HG02852 (cell line): ENCODE measurements around the gene CEP41.
"Not testable (repeated sequence)": the region's sequence is repeated elsewhere in the genome, so short reads cannot be mapped to it uniquely, and the experiment has no call there.

Source experiments
- ATAC-seq: cut with Tn5 transposase; IDR thresholded peaks from one replicate; pipeline ENCODE4 v1.9.1; 2021; ENCODE audit warnings: mild to moderate bottlenecking, moderate library complexity; ENCODE audit not compliant: unreplicated experiment

Gene CEP41

DNA sequence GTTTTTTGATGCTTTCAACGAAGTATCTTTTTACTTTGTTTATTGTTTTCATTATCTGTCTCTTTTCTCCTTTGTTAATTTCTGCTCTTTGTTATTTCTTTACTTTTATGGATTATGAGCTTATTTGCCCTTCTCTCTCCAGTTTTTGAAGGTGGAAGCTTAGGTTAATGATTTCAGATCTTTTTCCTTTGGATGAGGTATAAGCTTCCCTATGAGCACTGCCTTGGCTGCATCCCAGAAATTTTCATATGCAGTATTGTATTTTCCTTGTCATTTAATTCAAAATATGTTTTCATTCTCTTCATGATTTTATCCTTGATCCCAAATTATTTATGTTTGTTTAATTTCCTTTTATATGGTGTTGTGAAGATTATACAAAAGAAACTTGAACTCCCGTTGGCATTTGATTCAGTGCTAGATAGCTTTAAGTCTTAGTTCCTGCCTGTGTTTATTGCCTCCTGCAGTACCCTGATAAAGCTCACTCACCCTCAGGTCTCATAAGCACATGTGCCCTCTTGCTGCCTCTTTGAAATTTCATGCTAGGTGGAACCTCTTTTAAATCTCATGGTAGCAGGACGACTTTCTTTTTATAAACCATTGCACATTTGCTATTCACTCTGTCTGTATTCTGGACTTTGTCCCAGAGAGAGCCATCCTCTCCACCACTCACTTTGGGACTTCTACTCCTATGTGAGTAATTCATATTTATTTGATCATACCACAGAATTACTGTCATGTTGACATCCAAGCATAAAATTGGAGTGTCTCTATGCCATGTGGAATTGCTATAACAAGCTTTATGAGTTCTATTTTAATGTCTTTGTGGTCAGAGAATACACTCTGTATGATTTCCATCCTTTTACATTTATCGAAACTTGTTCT lies 23.0 kb upstream of the CEP41 start:
- ATAC-seq: no peak

DNA sequence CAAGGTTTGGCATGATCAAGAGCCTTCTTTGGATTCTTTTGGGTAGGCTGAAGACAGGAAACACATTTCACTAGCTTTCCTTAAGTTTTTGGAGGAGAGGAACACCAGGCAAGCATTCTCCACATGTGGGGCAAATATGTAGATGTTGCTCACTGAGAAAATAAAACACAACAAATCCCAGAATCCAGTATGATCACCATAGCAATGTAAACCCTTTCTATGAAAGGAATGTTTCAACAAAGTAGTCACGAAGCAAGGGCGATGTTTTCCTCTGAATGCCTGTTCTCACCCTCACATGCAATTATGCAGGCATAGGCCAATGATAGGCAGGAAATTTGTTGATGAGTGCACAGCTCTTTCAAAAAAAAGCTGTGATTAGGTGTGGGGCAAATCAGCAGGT lies 20.5 kb upstream of the CEP41 start:
- no peak for ATAC-seq

DNA sequence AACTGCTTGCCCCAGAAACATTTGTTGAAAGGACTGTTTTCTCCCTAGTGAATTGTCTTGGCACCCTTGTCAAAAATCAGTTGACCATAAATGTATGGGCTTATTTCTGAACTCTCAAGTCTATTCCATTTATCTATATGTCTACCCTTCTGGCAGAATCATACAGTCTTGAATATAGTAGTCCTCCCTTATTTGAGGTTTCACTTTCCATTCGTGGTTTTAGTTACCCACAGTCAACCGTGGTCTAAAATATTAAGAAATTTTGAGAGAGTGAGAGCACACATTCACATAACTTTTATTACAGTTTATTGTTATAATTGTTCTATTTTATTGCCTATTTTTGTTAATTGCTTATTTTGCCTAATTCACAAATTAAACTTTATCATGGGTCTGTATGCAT lies 17.4 kb upstream of the CEP41 start:
- peak; percentile 55 for ATAC-seq

DNA sequence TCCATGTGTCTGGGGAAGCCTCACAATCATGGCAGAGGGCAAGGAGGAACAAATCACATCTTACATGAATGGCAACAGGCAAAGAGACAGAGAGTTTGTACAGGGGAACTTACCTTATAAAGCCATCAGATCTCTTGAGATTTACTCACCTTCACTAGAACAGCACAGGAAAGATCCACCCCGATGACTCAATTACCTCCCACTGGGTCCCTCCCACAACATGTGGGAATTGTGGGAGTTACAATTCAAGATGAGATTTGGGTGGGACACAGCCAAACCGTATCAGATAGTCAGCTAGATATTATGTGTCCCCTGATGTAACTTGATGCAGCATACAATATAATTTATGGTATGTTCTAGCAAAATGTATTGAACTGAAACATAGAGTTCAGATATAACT lies 14.1 kb upstream of the CEP41 start:
- no peak for ATAC-seq

DNA sequence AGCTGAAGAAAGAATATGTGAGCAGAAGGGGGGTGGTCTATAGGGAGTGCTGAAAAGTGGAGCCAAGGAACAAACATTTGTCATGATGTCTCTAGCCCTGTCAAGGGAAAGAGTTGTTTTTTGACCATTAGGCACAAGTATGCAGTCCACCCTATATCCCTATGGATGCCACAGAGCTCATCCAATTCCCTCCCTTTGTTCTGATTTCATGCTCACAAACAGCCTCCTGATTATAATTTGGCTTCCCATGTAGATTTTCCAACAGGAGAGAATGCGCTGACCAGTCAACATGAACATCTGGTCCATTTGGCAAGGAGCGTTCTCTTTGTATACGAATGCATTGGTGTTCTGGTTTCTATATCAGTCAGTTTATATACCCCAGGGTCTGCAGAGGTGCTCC lies 12.1 kb upstream of the CEP41 start:
- ATAC-seq: no peak

DNA sequence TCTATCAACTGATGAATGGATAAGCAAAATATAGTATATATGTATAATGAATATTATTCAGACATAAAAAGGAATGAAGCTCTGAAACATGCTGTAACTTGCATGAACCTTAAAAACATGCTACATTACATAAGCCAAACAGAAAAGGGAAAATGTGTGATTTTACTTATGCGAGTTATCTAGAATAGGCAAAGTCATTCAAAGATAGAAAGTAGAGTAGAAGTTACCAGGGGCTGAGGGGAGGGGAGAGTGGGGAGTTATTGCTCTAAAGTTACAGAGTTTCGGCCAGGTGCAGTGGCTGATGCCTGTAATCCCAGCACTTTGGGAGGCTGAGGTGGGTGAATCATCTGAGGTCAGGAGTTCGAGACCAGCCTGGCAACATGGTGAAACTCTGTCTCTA lies 10.5 kb upstream of the CEP41 start:
- ATAC-seq: not testable (repeated sequence)

DNA sequence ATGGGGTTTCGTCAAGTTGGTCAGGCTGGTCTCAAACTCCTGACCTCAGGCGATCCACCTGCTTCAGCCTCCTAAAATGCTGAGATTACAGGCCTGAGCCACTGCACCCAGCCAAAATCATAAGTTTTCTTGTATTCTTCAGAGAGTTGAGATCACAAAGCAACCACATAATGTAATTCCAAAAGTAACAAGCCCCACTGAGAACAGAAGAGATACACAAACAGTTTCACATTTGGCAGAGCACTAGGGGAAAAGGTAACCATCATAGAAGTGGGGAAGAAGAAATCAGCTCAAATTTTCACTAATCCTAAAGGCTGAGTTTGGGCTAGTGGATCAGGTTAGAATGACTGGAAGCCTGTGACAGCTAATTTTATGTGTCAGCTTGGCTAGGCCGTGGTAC lies 5.4 kb upstream of the CEP41 start:
- no peak for ATAC-seq

DNA sequence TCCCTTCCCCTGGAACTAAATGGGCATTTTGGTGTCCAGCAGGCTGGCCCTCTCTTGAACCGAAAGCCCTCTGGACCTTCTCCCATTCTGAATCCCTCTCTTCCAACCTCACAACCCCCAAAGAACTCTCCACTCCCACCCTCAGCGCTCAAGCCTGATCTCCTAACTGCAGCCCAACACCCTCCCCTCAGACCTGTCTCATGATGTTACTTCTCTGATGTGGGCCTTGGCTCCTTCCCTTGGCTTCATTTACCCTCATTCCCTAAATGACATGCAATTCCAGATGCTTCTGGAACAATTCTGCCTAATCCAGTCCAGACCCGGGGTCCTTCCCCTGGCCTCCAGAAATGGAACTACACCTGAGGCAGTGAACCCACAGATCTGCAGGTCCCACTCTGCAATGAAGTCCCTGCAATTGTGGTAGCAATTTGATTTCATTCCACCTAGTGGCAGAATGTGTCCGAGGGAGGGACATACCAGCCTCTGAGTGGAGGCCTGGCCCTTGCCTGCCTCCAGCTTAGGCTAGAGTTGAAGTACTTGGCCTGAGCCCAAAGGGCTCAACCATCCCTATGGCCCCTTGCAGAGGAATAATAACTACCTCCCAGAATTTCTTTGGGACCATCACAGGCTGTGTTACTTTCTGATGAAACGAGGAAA lies 4.1 kb upstream of the CEP41 start:
- no peak for ATAC-seq

DNA sequence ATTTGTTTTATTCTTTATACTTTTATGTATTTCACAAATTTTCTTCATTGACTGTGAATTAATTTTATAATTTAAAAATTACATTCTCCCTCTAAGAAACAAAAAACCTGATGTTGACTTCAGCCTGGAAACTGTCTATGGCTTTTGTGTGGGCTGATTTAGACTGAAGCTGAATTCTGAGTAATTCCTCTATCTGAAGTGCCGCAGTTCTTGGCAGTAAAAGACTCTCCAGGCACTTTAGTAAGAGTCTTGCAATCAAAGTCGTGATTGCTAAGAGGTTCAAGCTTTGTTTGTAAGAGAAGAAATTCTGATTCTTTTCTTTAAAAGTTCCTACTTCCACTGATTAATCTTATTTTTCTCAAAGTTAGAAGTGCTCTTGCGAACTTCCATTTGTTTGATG lies 3.4 kb upstream of the CEP41 start:
- ATAC-seq: no peak

DNA sequence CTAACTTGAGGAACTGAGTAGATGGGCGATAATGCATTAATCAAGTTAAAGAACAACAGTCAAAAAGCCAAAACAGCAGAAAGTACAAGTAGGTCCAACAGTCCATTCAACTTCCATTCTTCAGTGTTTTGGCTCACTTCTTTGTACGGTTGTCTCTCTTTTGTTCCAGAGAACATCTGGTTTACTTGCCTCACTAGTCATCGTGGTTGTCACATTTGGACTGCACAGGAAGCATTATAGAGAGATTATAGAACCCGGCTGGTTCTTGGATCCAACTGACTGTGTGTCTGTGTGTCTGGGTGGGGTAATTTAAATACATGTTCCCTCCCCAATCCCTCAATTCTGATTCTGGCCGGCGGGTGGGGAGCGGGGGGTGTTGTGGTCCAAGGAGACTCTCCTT lies 1.8 kb upstream of the CEP41 start:
- no peak for ATAC-seq

DNA sequence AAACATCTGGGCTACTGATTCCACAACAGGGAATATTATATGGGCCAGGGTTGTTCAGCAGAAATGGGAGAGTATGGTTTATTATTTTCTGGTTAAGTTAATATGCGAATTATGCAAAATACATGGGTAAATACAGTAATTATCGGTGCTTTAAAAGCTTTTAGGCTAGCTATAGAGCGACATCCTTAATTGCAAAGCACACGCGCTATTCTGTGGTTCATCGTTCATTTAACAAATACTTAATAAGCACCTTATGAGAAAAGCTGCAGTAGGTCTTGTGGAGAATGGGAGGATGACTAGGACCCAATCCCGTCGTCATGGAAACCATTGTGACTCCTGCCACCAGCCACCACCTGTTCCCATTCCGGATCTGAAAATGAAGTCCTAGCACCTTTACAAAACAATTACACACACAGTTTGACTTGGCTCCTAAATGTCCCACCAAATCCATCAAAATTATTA lies 623 bp upstream of the CEP41 start:
- no peak for ATAC-seq

DNA sequence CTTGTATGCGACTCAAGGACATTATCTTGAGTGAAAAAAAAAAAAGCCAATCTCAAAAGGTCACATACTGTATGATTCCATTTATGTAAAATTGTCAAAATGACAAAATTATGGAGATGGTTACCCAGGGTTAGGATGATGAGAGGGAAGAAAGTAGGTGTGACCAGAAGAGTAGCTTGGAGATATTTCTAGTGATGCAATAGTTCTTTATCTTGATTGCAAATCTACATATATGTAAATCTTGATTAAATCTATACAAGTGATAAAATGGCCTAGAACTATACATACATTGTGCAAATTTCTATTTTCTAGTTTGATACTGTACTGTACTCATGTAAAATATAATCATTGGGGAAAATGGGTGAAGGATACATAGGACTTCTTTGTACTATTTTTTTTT lies 4.6 kb downstream of the CEP41 start:
- no peak for ATAC-seq

DNA sequence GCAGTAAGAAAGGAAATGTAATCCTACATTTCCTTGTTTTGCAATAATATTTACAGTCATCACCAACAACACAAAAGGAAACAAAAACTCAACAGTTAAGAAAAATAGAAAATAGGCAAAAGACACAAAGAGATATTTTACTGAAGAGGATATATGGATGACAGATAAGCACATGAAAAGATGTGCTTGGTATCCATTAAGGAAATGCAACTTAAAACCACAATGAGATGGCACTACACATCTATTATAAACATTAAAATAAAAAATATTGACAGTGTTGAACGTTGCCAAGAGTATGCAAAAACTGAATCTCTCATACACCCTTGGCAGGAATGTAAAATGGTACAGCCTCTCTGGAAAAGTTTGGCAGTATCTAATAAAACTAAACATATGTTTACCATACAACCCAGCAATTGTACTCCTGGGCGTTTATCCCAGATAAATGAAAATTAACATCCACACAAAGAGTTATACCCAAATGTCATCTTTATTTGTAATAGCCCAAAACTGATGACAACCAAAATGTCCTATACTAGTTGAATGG lies 5.4 kb downstream of the CEP41 start:
- no peak for ATAC-seq

DNA sequence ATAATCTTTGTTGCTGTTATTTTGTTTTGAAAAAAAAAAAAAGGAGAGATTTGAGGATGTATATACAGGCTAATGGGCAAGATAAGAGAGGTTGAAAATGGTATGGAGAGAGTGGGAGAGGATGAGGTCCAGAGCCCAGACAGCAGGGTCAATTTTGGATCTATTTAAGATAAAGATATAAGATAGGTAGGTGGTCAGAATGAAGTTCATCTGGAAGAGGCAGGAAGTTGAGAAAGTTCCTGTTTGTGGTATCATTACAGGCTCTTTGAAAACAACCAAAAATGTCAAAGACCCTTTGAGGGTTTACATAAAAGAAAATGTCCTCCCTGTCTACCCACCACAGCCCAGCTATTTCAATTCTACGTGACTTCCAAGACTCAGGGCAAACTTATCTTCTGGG lies 7.5 kb downstream of the CEP41 start:
- ATAC-seq: no peak

DNA sequence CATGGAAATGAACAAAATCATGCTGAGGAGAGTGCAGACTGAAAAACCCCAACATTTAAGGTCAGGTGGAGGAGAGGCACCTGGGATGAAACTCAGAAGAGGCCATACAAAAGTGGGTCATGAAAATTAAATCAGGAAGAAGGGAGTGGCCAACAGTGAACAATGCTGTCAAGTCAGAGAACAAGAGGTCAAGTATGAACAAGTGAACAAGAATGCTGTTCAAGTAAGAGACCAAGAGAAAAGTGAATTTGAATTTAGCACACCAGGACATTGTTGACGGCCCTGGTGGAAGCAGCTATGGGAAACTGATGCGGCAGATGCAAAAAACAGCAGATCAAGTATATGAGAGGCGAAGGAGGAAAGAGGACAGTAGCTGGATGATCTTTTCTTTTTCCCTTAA lies 7.9 kb downstream of the CEP41 start:
- ATAC-seq: no peak

DNA sequence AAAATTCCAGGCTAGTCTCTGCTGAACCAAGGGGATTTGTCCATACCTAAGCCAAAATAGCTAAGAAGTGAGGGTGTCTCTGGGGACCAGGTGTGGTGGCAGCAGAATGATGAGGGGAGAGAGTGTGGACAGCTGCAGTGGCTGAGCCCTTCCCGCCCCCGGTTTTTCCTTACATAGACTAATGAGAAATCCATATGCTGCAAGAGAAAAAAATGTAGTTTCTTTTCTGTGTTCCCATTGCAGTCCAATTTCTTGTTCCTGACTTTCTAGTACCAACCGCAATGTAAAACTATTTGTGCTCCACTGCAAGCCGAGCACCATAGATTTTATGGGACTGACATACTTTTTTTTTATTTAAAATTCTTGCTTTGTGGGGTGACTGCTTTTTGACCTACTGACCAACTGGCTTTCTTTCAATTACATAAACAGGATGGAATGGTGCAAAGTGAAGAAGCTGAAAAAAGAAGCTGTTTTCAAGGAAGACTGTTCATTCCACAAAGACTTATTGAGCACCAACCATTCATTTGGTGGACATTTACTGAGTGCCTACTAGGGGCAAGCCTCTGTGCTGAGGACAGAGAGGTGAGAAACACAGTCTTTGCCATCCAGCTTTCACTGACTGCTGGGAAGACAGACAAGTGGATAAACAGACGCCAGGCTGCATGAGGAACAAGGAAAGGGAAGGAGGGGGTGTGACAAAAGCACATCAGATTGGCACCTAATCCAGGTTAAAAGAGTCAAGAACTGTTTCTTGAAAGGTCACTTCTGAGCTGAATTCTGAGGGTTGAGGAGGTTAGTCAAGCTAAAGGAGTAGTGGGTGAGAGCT lies 9.8 kb downstream of the CEP41 start:
- no peak for ATAC-seq

DNA sequence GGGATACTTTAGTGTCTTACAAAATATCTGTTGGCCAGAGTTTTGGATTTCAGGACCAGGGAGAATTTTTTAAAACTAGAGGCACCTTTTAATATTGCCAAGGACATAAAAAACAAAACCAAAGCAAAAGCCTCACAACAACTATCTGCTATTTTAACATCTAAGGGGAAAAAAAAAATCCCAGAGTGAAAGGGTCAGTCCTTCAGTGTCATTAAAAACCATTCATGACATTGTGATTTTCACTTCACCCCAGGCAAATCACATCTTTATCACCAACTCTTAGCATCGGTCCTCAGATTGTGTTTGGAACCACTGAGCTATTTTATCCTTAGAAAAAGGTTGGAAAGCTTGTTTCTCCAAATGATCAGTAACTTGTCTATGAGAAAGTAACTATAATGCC lies 10.7 kb downstream of the CEP41 start:
- ATAC-seq: no peak

DNA sequence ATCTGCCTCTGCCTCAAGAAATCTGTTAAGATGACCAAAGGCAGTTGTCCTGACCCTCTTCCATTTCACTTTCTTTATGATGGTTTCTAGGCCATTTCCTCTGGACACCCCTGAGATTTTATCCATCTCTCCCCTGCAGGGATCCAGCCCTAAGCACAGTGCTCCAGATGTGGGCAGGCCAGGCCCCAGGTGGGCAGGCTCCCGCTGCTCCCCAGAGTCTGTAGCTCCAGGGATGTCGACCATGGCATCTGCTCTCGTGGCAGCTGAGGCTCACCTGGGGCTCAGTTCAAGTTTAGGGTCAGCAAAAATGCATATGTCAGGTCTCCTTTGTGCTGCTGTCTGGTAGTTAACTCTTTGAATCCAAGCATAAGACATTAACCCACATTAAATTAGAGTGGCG lies 11.8 kb downstream of the CEP41 start:
- no peak for ATAC-seq

DNA sequence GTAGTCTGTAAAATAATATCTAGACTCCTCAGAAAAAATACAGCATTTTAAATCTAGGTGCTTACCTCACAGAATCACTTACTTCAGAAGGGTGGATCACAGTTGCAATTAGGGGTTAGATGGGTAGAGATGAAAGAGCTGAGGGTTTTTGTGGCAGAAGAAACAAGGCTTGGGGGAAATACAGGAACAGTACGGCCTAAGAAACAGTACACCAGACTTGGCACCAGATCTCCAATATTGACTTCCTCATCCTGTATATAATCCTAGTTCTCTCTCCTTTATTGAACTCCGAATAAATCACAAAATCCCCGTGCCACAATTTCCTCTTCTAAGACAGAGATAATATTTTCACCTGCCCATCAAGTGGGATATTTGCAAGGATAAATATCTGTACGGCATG lies 14.3 kb downstream of the CEP41 start:
- ATAC-seq: no peak

DNA sequence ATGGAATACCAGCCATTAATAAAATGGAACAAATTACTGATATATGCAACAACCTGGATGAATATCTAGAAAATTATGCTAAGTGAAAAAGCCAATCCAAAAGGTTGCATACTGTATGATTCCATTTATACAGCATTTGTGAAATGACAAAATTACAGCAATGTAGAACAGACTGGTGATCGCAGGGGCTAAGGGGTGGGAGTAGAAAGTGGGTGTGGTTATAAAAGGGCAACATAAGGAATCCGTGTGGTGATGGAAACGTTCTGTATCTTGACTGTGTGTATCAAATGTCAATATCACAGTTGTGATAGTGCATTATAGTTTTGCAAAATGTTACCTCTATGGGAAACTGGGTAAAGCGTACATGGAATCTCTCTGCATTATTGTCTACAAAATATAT lies 15.0 kb downstream of the CEP41 start:
- no peak for ATAC-seq

DNA sequence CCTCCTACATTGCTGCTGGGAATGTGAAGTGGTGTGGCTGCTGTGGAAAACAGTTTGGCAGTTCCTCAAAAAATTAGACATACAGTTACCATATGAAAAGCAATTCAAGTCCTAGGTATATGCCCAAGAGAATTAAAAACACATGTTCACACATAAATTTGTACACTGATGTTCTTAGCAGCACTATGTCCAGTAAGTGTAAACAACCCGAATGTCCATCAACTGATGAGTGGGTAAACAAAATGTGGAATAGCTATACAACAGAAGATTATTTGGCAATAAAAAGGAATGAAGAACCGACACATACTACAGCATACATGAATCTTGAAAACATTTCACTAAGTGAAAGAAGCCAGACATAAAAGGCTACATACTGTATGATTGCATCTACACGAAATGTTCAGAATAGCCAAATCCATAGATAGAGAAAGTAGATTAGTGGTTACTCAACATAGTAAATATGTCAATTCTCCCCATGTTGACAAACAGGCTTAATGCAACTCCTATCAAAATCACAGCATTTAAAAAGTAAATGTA lies 17.2 kb downstream of the CEP41 start:
- no peak for ATAC-seq
